ENCODE data around the gene RPP30. TPM values are rescaled to one million over a fixed set of nuclear protein-coding genes. Genes with fewer than 3 reads are reported as not detected.

The RPP30 gene
- total RNA-seq, 1 experiment from 2014 or later = 56.8 TPM

Other genes starting within 250 kb of the RPP30 start
- gene HTR7, start 13.9 kb upstream of the RPP30 start, total RNA-seq (2021; ENCODE audit: unreplicated experiment) = 32.2 TPM
- gene ANKRD1, start 49.1 kb downstream of the RPP30 start, total RNA-seq (2021; ENCODE audit: unreplicated experiment) = not detected

Measured in HCT116 (cell line).